ENCODE measurements around the gene INAVA. TPM values are rescaled to one million over a fixed set of nuclear protein-coding genes. Genes with fewer than 3 reads are reported as not detected.
"Not testable (repeated sequence)": the region's sequence is repeated elsewhere in the genome, so short reads cannot be mapped to it uniquely, and the experiment has no call there.

The INAVA gene
- polyA plus RNA-seq, 3 donors from 2014 or later: 0.10 TPM; not detected in 2

DNA sequence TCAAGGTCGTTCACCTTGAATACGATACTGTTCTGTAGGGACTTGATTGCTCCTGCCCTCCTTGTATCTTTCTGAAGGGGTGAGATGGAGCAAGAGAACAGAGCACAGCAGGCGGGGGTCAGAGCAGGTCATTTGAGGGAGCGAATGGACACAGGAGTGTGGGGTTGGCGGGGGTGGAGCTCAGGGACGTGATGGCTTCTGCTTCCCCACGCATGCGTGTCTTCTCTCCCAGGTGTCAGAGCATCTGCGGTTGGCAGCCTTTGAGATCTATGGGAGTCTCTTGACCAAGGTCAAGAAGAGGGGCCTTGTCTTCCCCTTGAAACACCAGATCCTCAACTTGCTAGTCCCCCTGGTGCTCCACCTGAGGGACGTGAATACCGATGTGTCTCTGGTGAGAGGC, 63.9 kb downstream of the INAVA start:
- H3K4me1 Mint-ChIP-seq: no peaks in the 10 kb centered on the region
- H3K9me3 Mint-ChIP-seq: no peaks in the 10 kb centered on the region
- H3K4me3 Mint-ChIP-seq: no peak overlapping the region
- peaks cover 0 to 4% (median 2%) of the 10 kb centered on the region in 3 donors for H3K27me3 Mint-ChIP-seq (ENCODE audit: low read depth in 3 of 3)
- no peaks in the 10 kb centered on the region for H3K36me3 Mint-ChIP-seq
- no peak for DNase-seq
- no peak overlapping the region for H3K27ac Mint-ChIP-seq

DNA sequence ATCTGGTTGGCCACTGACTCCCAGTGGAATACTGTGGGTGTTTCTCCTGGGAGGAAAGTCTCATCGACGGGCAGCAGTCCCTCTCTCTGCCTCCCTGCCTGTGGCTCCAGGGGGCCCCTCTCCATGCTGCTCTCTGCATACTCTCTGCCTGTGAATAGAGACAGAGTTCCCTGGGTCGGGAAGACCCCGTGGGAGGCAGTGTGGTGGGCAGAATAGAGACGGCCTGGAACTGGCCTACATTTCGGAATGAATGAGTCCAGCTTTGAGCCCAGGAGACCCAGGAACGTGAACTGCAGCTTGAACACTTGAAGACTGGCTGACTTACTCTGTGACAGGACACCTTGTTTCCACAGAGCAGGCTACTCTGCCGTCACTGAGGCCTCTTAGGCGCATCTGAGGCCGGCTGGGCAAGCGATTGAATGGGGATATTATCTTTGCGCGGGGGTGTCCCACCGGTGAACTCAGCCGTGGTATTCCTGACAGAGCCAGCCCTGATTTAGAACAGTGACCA, 64.8 kb downstream of the INAVA start:
- no peak overlapping the region for H3K4me3 Mint-ChIP-seq
- no peaks in the 10 kb centered on the region for H3K36me3 Mint-ChIP-seq
- no peak overlapping the region for H3K27ac Mint-ChIP-seq
- no peaks in the 10 kb centered on the region for H3K9me3 Mint-ChIP-seq
- no peak for DNase-seq
- H3K4me1 Mint-ChIP-seq: no peaks in the 10 kb centered on the region
- H3K27me3 Mint-ChIP-seq (ENCODE audit: low read depth in 3 of 3): peaks cover 0 to 4% (median 2%) of the 10 kb centered on the region in 3 donors

DNA sequence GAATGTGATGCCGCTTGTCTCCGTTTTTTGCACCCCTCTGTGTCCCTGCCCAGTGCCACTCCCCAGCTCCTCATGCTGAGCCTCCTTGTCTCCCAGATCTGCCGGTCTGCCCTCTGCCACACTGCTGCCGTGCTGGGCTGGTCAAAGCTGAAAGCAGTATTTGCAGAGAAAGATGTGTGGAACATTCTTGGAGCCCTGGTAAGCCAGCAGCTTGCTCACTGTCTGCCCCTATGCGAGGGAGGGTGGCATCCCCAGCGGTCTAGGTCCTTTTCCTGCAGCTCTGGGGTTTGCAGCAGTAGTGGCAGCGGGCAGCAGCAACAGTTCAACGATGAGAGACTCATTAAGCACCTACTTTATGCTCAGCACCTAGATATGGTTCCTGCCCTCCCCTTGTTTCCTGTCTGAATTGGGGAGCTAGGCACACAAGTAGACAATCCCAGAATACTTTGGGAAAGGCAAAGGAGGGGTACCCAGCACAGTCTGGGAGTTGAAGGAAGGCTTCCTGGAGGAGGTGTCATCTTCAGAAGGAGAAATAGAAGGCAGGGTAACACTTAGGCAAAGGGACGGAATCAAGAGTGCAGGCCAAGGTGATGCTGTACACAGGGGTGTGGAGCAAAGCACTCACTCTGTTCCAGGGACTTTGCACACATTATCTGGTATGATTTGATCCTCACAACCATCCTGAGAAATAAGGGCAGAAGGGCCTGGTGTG, 65.7 kb downstream of the INAVA start:
- peaks cover 0 to 2% (median 0%) of the 10 kb centered on the region in 3 donors for H3K36me3 Mint-ChIP-seq
- H3K9me3 Mint-ChIP-seq: no peaks in the 10 kb centered on the region
- no peak overlapping the region for H3K4me3 Mint-ChIP-seq
- peaks cover 0 to 4% (median 2%) of the 10 kb centered on the region in 3 donors for H3K27me3 Mint-ChIP-seq (ENCODE audit: low read depth in 3 of 3)
- no peak for DNase-seq
- H3K4me1 Mint-ChIP-seq: no peaks in the 10 kb centered on the region
- peak overlapping the region in 1 of 6 donors; percentile 53 for H3K27ac Mint-ChIP-seq

DNA sequence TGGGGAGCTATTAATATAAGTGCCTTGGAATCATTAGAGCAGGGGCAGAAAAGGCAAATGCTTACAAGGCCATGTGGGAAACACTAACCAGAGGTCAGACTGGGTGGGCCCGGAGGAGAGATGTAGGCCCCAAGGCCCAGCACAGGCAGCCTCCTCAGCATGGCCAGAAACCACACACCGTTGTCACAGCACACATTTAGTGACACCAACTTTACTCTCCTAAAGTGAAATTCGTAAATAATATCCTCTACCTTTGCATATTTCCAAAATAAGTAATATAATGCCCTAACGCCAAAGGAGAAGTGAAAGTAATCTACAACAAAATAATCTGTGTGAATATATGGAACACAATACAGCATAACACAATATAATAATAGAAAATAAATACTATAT, 66.2 kb downstream of the INAVA start:
- Mint-ChIP-seq H3K27ac (no peak overlapping the region), H3K36me3 (peaks cover 0 to 2% (median 0%) of the 10 kb centered on the region in 3 donors), H3K4me1 (no peaks in the 10 kb centered on the region), H3K27me3 (ENCODE audit: low read depth in 3 of 3) (peaks cover 0 to 4% (median 4%) of the 10 kb centered on the region in 3 donors), H3K9me3 (no peaks in the 10 kb centered on the region), H3K4me3 (no peak overlapping the region)
- DNase-seq: no peak

DNA sequence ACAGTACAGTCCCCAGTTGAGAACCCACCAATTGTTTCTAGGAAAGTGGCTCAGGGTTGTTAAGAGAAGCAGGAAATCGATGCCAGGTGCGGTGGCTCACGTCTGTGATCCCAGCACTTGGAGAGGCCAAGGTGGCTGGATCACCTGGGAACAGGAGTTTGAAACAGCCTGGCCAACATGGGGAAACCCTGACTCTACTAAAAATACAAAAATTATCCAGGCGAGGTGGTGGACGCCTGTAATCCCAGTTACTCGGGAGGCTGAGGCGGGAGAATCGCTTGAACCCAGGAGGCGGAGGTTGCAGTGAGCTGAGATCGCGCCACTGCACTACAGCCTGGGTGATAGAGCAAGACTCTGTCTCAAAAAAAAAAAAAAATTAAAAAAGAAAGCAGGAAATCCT, 67.5 kb downstream of the INAVA start:
- not testable (repeated sequence) for H3K27ac Mint-ChIP-seq, DNase-seq, H3K36me3 Mint-ChIP-seq, H3K9me3 Mint-ChIP-seq, H3K4me3 Mint-ChIP-seq, H3K4me1 Mint-ChIP-seq
- peaks cover 0 to 11% (median 4%) of the 10 kb centered on the region in 3 donors for H3K27me3 Mint-ChIP-seq (ENCODE audit: low read depth in 3 of 3)

DNA sequence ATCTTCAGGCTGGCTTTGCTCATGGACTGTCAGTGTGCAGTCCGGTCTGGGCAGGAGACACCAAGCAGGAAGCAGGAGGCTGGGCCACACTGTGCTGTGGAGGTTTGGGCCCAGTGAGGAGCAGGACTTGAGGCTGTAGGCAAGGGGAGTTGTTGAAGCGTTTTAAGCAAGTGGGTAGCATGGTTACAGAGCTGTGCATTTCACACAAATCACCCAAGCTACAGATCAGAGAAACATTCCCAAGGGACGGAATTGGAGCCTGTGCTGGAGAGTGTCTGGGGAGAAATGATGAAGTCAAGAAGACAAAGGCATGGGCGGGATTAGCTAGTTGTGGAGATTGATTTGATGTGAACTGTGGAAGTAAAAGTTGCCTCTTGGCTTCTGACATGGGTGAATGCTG, 67.9 kb downstream of the INAVA start:
- DNase-seq: no peak
- Mint-ChIP-seq H3K27me3 (ENCODE audit: low read depth in 3 of 3) (peaks cover 0 to 11% (median 4%) of the 10 kb centered on the region in 3 donors), H3K4me3 (no peak overlapping the region), H3K27ac (peak overlapping the region in 2 of 6 donors; percentile 1 to 3), H3K36me3 (peaks cover 0 to 2% (median 0%) of the 10 kb centered on the region in 3 donors), H3K9me3 (no peaks in the 10 kb centered on the region), H3K4me1 (no peaks in the 10 kb centered on the region)

DNA sequence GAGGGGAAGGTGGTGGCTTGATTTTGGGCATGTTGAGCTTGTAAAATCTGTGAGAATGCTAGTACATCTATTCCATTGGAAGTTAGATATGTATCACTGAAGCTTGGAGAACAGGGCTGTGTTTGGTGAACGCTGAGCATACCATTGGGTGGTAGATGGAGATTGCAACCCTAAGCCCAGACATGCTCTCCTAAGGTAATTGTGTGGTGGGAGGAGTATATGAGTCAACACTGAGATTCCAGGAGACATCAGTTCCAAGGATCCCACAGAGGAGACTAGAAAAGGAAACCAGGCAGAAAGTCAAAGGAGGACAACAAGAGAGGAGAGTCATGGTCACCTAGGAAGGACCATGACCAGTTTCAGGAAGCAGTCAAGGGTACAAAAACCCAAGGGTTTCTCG, 68.4 kb downstream of the INAVA start:
- Mint-ChIP-seq H3K9me3 (no peaks in the 10 kb centered on the region), H3K36me3 (peaks cover 0 to 2% (median 0%) of the 10 kb centered on the region in 3 donors), H3K27ac (peak overlapping the region in 2 of 6 donors; percentile 1 to 3), H3K27me3 (ENCODE audit: low read depth in 3 of 3) (peaks cover 0 to 11% (median 4%) of the 10 kb centered on the region in 3 donors), H3K4me1 (no peaks in the 10 kb centered on the region), H3K4me3 (no peak overlapping the region)
- DNase-seq: no peak

DNA sequence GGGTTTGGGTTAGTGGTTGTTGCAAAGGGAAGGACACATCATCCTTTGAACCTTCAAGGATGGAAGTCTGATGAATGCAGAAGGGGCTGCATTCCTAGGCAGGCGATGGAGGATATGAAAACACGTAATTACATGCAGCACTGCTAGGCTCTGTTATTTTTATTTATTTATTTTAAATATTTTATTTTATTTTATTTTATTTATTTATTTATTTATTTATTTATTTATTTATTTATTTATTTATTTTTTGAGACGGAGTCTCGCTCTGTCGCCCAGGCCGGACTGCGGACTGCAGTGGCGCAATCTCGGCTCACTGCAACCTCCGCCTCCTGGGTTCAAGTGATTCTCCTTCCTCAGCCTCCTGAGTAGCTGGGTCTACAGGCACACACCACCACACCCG, 69.2 kb downstream of the INAVA start:
- peak overlapping the region in 2 of 6 donors; percentile 3 to 47 for H3K27ac Mint-ChIP-seq
- H3K36me3 Mint-ChIP-seq: not testable (repeated sequence)

More for the DNA sequence above, 69.2 kb downstream of the INAVA start:
- H3K4me1 Mint-ChIP-seq, DNase-seq, H3K9me3 Mint-ChIP-seq, H3K4me3 Mint-ChIP-seq: not testable (repeated sequence)
- peaks cover 0 to 11% (median 4%) of the 10 kb centered on the region in 3 donors for H3K27me3 Mint-ChIP-seq (ENCODE audit: low read depth in 3 of 3)

Other genes with a start within 250 kb of the INAVA start
- 10 to 100 TPM; 18.3 to 29.1 (median 21.0) TPM for gene DDX59, start 225.0 kb upstream of the INAVA start, polyA plus RNA-seq
- gene CAMSAP2, start 156.0 kb upstream of the INAVA start, polyA plus RNA-seq: under 1 TPM in 1 of 3 donors, not detected in 2; 0.21 TPM
- gene GPR25, start 21.9 kb upstream of the INAVA start, polyA plus RNA-seq: 10 to 100 TPM in 2 of 3 donors, 1 to 10 TPM in 1; 4.5 to 18.9 (median 14.8) TPM
- 1 to 10 TPM; 1.6 to 9.1 (median 2.9) TPM for gene KIF21B, start 128.8 kb downstream of the INAVA start, polyA plus RNA-seq
- gene CACNA1S, start 217.5 kb downstream of the INAVA start, polyA plus RNA-seq: not detected
- under 1 TPM in 1 of 3 donors, not detected in 2; 0.11 TPM for gene ASCL5, start 232.3 kb downstream of the INAVA start, polyA plus RNA-seq

Measured in immature natural killer cell (primary cell).